HG02852 (cell line): ENCODE data around the gene MYLK4.

Experiments used
- ATAC-seq: cut with Tn5 transposase; IDR thresholded peaks from one replicate; pipeline ENCODE4 v1.9.1; 2021; ENCODE audit warnings: mild to moderate bottlenecking, moderate library complexity; ENCODE audit not compliant: unreplicated experiment

MYLK4 gene

GRCh38 chr6:2750832-2751231 is at the start of gene MYLK4:
MYLK4 (minus strand) TSS chr6:2750922; CDS start chr6:2749294, 1,628 bp downstream.
- no peak for ATAC-seq

GRCh38 chr6:2799936-2800527 is 49.3 kb upstream of the MYLK4 start:
- ATAC-seq, result no peak

- ATAC-seq, result no peak
Observed at GRCh38 chr6:2798586-2799134, 47.9 kb upstream of the MYLK4 start.

- ATAC-seq, result no peak
Observed at GRCh38 chr6:2797564-2798031, 46.9 kb upstream of the MYLK4 start.

GRCh38 chr6:2796861-2797260 is 46.1 kb upstream of the MYLK4 start:
- ATAC-seq, result no peak

- no peak for ATAC-seq
Observed at GRCh38 chr6:2795956-2796355, 45.2 kb upstream of the MYLK4 start.

- no peak for ATAC-seq
Observed at GRCh38 chr6:2795162-2795561, 44.4 kb upstream of the MYLK4 start.

- no peak for ATAC-seq
Observed at GRCh38 chr6:2794171-2794730, 43.5 kb upstream of the MYLK4 start.

- no peak for ATAC-seq
Observed at GRCh38 chr6:2793534-2794151, 42.9 kb upstream of the MYLK4 start.

GRCh38 chr6:2792330-2793110 is 41.8 kb upstream of the MYLK4 start:
- ATAC-seq, result no peak

GRCh38 chr6:2791450-2791974 is 40.8 kb upstream of the MYLK4 start:
- ATAC-seq, result no peak

GRCh38 chr6:2790588-2791449 is 40.1 kb upstream of the MYLK4 start:
- ATAC-seq, result no peak

GRCh38 chr6:2786269-2786668 is 35.5 kb upstream of the MYLK4 start:
- ATAC-seq, result no peak

- ATAC-seq, result no peak
Observed at GRCh38 chr6:2784930-2785329, 34.2 kb upstream of the MYLK4 start.

GRCh38 chr6:2784061-2784460 is 33.3 kb upstream of the MYLK4 start:
- no peak for ATAC-seq

- ATAC-seq, result no peak
Observed at GRCh38 chr6:2783188-2783963, 32.7 kb upstream of the MYLK4 start.

GRCh38 chr6:2782825-2783187 is 32.1 kb upstream of the MYLK4 start:
- no peak for ATAC-seq

- ATAC-seq, result no peak
Observed at GRCh38 chr6:2782356-2782708, 31.6 kb upstream of the MYLK4 start.

- ATAC-seq, result no peak
Observed at GRCh38 chr6:2781685-2782355, 31.1 kb upstream of the MYLK4 start.
